ENCODE measurements around the gene SEMA3D. TPM values are rescaled to one million over a fixed set of nuclear protein-coding genes. Genes with fewer than 3 reads are reported as not detected.

The SEMA3D gene
- total RNA-seq, 3 donors from 2014 or later (not counting 1 experiment from before 2014, with no cell fraction given) = not detected

- no peak overlapping the region for H3K27ac Mint-ChIP-seq
- no peak overlapping the region for H3K27ac ChIP-seq (ENCODE audit: low read length)
- no peak for TF ChIP-seq CTCF (IDR thresholded peaks at IDR 0.05)
- intact Hi-C loops (cut with micrococcal nuclease) = no loop called here
- H3K36me3 ChIP-seq (ENCODE audit: control insufficient read depth, insufficient read depth, low read length) = no peaks in the 10 kb centered on the region
- DNase-seq = no peak
- no peaks in the 10 kb centered on the region for H3K27me3 ChIP-seq (ENCODE audit: control insufficient read depth, insufficient read depth, low read length)
- H3K9me3 ChIP-seq (ENCODE audit: control insufficient read depth, insufficient read depth, low read length) = no peaks in the 10 kb centered on the region
- no peak for ATAC-seq
- no peak overlapping the region for H3K4me3 Mint-ChIP-seq
- 92% methylated on average over 2 of the region's 2 CpGs for WGBS (ENCODE audit: insufficient coverage)
- H3K4me1 ChIP-seq (ENCODE audit: control insufficient read depth, insufficient read depth, low read length) = no peaks in the 10 kb centered on the region
- no peaks in the 10 kb centered on the region for H3K4me1 Mint-ChIP-seq
- H3K4me3 ChIP-seq (ENCODE audit: low read length) = no peak overlapping the region
- no peaks in the 10 kb centered on the region for H3K27me3 Mint-ChIP-seq (ENCODE audit: low read depth in 2 of 2)
- H3K9me3 Mint-ChIP-seq = peaks cover 10 to 15% of the 10 kb centered on the region in 2 donors
- no peaks in the 10 kb centered on the region for H3K36me3 Mint-ChIP-seq
Measured at GRCh38 chr7:85095366-85095765, 91.5 kb downstream of the SEMA3D start.

- ATAC-seq (no peak), DNase-seq (no peak)
- Histone ChIP-seq H3K9me3 (ENCODE audit: control insufficient read depth, insufficient read depth, low read length) (no peaks in the 10 kb centered on the region), H3K4me1 (ENCODE audit: control insufficient read depth, insufficient read depth, low read length) (no peaks in the 10 kb centered on the region), H3K4me3 (ENCODE audit: low read length) (no peak overlapping the region), H3K36me3 (ENCODE audit: control insufficient read depth, insufficient read depth, low read length) (no peaks in the 10 kb centered on the region), H3K27me3 (ENCODE audit: control insufficient read depth, insufficient read depth, low read length) (no peaks in the 10 kb centered on the region), H3K27ac (ENCODE audit: low read length) (no peak overlapping the region)
- Mint-ChIP-seq H3K4me1 (no peaks in the 10 kb centered on the region), H3K4me3 (no peak overlapping the region), H3K27ac (no peak overlapping the region), H3K9me3 (peaks cover 10 to 19% of the 10 kb centered on the region in 2 donors), H3K27me3 (ENCODE audit: low read depth in 2 of 2) (no peaks in the 10 kb centered on the region), H3K36me3 (no peaks in the 10 kb centered on the region)
- no peak for TF ChIP-seq CTCF (IDR thresholded peaks at IDR 0.05)
- intact Hi-C loops (cut with micrococcal nuclease) = no loop called here
- 88% methylated on average over 1 of the region's 3 CpGs for WGBS (ENCODE audit: insufficient coverage)
Measured at GRCh38 chr7:85094046-85094725, 92.7 kb downstream of the SEMA3D start.

GRCh38 chr7:85091565-85091928 lies 95.3 kb downstream of the SEMA3D start:
- no peaks in the 10 kb centered on the region for H3K9me3 ChIP-seq (ENCODE audit: control insufficient read depth, insufficient read depth, low read length)
- ATAC-seq (no peak), DNase-seq (no peak)
- no peak overlapping the region for H3K27ac Mint-ChIP-seq
- no peaks in the 10 kb centered on the region for H3K27me3 Mint-ChIP-seq (ENCODE audit: low read depth in 2 of 2)
- no peak for TF ChIP-seq CTCF (IDR thresholded peaks at IDR 0.05)
- H3K4me3 ChIP-seq (ENCODE audit: low read length) = no peak overlapping the region
- no peak overlapping the region for H3K4me3 Mint-ChIP-seq
- H3K4me1 ChIP-seq (ENCODE audit: control insufficient read depth, insufficient read depth, low read length) = no peaks in the 10 kb centered on the region
- peaks cover 4 to 20% of the 10 kb centered on the region in 2 donors for H3K9me3 Mint-ChIP-seq
- no CpG with 5 or more reads among the region's 4 CpGs for WGBS (ENCODE audit: insufficient coverage)
- H3K36me3 ChIP-seq (ENCODE audit: control insufficient read depth, insufficient read depth, low read length) = no peaks in the 10 kb centered on the region
- no peaks in the 10 kb centered on the region for H3K27me3 ChIP-seq (ENCODE audit: control insufficient read depth, insufficient read depth, low read length)
- H3K4me1 Mint-ChIP-seq = no peaks in the 10 kb centered on the region
- no peak overlapping the region for H3K27ac ChIP-seq (ENCODE audit: low read length)
- intact Hi-C loops (cut with micrococcal nuclease) = no loop called here
- H3K36me3 Mint-ChIP-seq = no peaks in the 10 kb centered on the region

All from natural killer cell (primary cell).